Activated T-helper 1 cell treated with anti-CD3 and anti-CD28 coated beads, Interleukin-2, amount 50 U/mL, for 16 hours (primary cell): ENCODE results near the gene CNDP2.

Experiments
- DNase-seq, 2 donors: peaks; one replicate each; pipeline ENCODE4 v3.0.0-alpha.2; 2020; ENCODE audit warnings: low read depth in 1 of 2, low spot score in 1 of 2

CNDP2 gene

DNA sequence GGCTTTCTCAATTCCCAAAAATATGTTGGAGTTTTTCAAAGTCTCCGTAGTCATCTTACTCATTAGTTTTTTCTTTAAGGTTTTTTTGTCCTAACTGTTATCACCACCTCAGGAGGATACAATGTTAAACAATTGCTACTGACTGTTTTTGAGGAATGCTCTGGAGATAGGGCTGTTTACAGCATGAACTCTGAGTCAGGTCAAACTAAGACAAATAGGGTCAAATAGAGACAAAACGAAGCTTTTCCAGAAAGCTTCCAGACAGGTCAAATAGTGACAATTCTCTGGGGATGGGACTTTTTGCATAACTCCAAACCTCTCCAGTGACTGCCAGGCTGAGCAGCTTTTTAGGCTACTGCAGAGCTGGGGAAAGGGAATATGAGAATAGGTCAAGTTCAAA, 23.9 kb upstream of the CNDP2 start:
- DNase-seq = no peak

DNA sequence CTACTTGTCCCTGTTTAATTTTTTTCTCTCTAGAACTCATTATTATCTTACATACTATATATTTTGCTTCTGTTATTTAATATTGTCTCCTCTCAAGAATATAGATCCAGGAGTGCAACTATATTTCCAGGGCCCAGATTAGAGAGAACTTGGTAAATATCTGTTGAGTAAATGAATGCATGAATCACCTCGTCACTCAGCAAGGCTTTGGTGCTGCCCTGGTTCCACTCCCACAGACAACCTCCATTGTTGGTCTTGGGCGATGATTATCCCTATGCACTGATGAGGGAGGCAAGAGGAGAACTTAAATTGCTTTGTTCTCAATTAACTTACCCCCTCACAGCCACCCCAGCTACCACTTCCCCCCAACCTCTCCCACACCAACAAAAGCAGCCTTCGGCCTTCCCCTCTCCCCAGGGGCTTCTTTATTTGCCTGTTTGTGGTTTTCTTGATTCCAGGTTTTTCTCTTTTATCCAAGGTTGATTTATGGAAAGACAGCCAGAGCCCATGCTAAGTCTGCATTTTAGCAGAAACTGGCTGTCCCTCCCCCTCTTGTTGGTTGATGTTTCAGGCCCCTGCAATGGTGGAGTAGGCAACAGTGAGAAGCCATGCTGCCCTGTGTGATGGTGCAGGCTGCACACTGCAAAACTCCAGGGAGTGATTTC, 22.1 kb upstream of the CNDP2 start:
- DNase-seq = no peak

DNA sequence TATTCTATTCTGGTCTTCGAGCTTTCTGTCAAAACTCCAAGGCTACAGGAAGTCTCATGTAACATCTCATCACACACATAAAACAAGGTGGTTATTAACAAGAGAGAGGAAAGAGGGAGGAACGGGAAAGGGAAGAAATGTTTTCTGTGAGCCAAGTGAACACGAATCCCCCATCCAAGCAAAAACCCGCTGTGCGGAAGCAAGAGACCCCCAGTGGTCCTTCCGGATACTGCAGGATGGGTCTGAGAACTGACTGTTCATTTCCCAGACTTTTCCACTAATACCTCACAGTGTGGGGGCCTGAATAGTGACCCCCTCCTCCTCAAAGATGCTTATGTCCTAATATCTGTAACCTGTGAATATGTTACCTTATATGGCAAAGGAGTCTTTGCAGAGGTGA, 20.0 kb upstream of the CNDP2 start:
- DNase-seq = no peak

DNA sequence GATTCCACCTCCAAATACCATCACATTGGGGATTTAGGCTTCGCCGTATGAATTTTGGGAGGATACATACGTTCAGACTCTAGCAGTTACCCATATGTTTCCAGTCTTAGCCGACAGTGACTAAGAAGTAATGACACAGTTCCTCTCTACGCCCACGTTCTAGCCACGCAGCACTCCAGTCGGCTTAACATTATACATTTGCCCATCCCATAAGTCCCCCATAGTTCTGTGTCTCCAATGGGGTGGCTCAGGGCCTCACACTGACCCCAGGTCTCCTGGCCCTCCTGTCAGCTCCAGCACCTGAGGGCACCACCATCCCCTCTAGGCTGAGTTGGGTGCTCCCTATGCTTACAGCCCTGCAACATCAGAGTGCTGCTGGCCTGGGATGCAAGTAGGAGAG, 18.4 kb upstream of the CNDP2 start:
- DNase-seq = no peak

DNA sequence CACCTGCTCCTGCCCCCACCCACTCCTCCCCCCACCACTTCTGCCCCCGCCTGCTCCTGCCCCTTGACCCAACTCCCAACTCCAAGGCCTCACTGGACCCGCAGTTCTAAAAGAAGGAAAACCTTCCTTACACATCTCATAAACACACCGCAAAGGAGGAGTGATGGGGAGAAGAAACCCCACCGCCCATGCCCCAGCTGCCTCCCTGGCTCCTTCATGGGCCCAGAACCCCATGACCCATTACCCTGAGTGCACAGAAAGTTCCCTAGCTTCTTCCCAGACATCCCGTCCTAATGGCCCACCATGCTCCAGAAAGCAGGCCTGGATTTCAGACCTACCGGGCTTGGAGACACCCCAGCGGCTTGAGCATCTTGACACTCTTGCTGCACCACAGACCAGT, 17.8 kb upstream of the CNDP2 start:
- DNase-seq = no peak

DNA sequence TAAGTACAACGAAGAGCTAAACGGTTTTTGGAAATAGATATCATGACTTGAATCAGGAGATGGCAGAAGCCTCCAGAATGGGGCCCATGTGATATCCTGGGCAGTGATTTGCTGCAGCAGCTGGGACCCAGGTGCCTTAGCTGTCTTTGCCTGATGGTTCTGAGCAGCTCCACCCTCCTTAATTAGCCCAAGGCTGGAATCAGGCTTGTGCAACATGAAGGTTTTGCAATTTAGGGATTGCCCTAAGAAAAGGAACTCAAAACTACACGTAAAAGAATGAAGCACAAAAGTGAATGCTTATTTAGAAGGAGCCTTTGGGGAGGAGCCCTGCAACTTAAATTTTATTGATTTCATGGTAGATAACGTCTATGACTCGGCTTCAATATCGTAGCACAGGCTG, 17.3 kb upstream of the CNDP2 start:
- DNase-seq = no peak

DNA sequence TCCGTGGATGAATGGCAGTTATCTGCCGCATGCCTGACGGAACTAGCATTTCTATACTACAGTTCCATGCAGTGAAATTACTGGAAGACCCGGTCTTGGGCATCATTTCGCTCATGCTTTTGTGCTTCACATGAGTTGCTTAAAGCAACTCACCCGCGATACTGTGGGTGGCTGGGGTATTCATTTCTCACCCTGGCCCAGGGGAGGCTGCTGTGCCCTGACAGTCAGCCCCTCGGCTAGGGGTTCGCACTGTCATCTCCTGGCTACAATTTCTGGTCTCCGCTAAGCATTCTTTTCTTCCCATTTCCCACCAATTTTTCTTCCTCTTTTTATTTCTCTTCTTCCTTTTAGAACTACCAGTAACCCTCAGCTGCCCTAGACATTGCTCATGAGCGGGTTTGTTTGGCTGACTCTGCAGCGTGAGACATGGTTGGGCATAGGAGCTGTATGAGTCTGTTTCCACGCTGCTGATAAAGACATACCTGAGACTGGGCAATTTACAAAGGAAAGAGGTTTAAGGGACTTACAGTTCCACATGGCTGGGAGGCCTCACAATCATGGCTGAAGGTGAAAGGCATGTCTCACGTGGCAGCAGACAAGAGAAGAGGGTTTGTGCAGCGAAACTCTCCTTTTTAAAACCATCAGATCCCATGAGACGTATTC, 16.5 kb upstream of the CNDP2 start:
- no peak for DNase-seq

DNA sequence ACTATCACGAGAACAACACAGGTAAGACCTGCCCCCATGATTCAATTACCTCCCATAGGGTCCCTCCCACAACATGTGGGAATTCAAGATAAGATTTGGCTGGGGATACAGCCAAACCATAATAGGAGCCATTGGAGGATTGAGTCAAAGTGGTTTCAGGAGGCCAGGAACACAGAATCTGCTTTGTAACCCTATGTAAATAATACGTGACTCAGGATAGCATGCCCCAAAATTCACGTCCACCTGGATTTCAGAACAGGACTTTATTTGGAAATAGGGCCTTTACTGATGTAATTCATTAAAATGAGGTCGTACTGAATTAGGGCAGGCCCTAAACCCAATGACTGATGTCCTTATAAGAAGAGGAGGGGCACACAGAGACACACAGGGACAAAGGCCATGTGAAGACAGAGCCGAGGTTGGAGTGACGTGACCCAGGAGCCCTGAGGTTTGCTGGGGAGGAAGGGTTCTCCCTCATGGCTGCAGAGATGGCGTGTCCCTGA, 16.0 kb upstream of the CNDP2 start:
- no peak for DNase-seq

DNA sequence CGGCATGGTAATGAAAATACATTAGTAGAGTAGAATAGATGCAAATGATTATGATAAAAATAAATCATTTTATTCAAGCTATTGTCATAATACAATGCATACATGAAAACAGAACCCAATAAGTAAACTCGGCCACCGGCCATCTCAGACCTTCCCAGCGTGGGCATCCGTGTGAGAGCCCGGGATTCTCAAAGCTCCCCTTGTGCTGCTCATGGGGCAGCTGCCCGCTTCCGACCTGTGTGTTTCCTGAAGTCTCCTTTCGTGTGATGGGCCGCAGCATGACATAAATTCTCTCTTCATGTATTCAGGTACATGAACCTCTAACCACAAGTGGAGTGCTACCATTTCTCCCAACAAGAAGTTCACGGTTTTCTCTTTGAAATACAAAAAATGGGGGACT, 13.5 kb upstream of the CNDP2 start:
- DNase-seq = no peak

DNA sequence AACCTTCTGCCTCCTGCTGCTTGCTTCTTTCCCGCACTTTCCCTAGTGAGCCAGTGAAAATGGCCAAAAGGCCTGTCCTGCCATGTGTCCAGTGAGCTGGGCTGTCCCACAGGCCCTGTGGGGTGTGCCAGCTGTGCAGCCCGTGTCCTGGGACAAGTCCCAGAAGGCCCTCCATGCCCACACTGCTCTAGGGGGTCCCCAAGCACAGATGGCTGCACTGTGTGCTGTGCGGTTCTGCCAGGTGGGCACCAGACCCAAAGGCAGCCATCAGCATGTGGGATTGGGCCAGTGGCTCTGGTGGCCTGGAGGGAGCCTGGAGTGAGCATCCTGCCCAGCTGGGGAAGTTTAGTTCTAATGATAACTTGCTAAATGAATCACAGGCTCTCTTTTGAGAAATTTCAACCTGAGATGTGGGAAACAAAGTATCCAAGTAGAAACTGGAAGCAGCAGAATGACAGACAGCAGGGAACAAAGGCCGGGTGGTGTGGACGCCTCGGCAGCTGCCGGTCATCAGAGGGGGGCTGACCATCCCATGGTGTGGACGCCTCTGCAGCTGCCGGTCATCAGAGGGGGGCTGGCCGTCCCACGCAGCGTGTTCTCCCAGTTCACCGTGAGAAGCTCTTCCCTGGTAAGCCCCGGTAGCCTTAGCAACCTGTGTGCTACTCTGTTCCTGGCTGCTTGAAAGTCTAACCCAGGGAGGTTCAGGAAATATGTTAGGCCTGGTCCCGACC, 9.9 kb upstream of the CNDP2 start:
- no peak for DNase-seq

DNA sequence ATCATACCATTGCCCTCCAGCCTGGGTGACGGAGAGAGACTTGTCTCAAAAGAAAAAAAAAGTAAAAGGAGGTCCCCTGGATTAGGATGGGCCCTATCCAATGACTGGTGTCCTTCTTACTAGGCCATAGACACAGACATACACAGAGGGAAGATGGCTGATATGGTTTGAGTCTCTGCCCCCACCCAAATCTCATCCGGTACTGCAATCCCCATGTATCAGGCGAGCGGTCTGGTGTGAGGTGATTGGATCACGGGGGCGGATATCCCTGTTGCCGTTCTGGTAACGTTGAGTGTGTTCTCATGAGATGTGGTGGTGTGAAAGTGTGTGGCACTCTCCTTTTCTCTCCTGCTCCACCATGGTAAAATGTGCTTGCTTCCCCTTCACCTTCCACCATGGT, 7.8 kb upstream of the CNDP2 start:
- no peak for DNase-seq

DNA sequence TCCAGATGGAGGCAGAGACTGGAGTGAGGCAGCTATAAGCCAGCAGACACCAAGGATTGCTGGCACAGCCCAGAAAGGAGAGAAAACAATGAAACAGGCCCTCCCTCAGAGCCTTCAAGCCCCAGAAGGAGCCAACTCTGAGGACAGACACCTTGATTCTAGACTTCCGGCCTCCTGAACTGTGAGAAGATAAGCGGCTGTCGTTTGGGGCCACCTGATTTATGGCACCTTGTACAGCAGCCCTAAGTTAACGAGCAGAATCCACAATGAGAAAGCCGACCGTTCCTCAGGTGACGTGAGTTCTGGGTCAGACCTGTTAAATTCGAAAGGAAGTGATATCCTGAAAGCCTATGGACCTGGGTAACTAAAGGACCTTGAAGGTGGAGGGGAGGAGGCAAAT, 7.3 kb upstream of the CNDP2 start:
- no peak for DNase-seq

DNA sequence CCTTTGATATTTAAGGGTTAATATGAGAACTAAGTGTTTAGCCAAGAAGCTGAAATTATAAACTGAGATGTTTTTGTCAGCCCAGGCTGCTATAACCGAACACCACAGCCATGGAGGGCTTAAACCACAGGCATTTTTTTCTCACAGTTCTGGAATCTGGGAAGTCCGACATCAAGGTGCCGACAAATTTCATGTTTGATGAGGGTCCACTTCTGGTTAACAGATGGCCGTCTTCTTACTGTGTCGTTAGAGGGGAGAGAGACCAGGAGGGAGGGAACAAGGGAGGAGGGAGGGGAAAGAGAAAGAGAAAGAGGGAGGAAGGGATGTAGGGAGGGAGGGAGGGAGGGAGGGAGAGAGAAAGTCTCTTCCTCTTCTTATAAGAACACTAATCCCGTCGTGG, 6.5 kb upstream of the CNDP2 start:
- no peak for DNase-seq

DNA sequence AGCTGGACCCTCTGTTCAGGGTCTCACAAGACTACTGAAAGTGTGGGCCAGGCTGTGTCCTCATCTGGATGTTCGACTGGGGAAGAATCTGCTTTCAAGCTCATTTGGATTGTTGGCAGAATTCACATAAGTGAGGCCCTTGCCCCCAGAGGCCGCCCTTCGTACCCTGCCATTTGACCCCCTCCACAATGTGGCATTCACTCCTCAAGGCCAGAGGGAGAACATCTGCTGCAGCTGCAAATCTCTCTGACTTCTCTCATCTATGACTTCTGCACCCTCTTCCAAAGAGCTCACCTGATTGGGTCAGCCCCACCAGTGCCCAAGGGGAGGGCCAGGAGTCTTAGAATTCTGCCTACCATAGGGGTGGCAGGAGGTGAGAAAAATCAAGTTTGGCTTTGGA, 3.9 kb upstream of the CNDP2 start:
- DNase-seq = no peak

DNA sequence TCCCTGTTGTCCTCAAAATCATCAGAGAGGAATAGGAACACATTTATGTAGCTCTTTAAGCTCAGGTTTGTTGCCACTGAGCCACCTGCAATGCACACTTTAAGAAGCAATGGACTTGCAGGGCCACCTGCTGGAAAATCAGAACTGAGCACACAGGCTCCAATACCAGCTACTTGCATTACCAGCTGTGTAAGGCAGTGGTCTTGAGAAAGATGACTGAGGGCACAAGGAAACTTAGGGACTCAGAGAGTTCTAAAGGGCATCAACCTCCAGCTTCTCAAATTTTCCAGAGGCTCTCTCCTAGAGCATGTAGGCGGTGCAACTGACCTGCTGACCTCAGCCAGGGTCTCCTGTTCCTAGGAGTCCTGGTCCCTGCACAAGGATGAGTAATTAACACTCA, 2.5 kb upstream of the CNDP2 start:
- peak; percentile 18 to 28 for DNase-seq

DNA sequence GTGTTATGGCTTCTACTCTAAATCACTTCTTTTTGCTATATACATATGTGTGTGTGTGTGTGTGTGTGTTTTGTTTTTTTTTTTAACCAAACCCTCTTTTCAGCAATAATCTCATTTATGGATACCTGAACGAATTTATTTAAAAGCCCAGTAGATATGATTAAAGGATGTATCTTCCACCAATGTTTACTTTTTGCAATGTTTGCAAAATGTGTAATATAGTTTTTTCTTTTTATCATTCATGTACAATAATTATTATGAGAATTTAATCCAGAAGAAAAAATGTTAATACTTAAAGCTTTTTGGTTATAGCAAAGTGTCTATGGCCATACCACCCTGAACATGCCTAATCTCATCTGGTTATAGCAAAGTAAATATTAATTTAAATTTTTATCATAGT, 1.6 kb upstream of the CNDP2 start:
- DNase-seq = no peak

DNA sequence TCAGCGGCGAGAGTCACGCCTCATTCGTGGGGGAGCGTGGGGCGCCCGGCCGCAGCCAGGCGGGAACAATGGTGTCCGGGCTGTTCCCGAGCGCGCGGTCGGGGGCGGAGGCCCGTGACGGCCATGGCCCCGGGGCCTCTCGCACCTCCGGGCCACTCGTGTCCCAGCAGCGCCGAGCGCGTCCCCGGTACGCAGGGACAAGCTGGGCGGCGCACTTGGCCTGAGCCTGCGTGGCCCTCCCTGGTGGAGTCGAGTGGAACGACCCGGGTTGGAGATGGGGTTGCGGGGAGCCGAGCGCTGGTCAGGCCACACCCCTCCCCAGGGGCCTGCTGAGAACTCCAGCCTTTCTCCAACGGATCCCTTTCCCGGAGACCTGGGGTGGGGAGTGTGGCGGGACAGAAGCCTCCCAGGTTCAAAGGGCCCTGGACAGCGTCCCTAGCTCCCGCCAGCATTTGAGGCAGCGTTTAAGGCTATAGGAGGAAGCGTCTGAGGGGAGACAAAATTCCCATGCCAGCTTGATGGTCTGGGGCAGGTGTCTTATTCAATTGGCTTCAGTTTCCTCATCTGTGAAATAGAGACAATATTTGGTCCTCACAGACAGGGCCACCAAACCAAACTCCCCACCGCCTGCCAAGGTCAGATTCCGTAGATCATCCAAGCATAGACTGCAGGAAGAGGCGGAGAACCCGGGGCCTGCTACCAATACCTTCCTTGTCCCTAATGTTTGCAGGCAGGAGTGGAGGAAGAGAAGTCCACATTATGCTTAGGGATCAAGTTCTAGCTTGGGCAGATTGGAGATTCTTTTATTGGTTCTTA, 553 bp downstream of the CNDP2 start:
- peak in 1 of 2 donors; percentile 32 for DNase-seq

DNA sequence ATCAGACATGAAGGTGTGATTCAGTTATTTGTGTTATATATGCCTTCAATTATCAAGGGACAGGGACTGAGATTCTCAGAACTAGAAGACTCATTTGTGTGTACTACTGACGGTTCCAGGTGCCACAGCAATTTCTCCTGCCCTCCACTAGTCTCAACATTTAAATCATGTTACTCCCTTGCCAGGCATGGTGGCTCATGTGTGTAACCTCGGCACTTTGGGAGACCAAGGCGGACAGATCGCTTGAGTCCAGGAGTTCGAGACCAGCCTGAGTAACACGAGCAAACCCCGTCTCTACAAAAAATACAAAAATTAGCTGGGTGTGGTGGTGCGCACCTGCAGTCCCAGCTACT, 1.1 kb downstream of the CNDP2 start:
- no peak for DNase-seq

DNA sequence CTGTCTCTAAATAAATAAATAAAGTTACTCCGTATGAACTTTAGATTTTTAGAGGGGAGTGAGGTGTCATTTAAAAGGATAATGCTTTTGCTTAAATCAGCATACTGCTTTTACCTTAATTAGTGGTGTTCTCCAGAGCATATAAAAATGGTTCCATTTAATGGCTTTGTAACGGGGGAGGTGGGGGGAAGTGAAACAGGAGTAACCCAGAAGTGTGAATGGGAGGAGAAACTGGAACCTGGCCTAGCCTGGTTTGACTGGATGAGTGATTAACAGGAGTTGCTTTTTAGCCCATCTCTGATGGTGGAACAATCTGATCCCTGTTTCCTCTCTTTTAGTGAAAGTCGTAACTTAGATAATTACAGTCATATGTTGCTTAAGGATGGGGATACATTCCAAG, 1.6 kb downstream of the CNDP2 start:
- no peak for DNase-seq

DNA sequence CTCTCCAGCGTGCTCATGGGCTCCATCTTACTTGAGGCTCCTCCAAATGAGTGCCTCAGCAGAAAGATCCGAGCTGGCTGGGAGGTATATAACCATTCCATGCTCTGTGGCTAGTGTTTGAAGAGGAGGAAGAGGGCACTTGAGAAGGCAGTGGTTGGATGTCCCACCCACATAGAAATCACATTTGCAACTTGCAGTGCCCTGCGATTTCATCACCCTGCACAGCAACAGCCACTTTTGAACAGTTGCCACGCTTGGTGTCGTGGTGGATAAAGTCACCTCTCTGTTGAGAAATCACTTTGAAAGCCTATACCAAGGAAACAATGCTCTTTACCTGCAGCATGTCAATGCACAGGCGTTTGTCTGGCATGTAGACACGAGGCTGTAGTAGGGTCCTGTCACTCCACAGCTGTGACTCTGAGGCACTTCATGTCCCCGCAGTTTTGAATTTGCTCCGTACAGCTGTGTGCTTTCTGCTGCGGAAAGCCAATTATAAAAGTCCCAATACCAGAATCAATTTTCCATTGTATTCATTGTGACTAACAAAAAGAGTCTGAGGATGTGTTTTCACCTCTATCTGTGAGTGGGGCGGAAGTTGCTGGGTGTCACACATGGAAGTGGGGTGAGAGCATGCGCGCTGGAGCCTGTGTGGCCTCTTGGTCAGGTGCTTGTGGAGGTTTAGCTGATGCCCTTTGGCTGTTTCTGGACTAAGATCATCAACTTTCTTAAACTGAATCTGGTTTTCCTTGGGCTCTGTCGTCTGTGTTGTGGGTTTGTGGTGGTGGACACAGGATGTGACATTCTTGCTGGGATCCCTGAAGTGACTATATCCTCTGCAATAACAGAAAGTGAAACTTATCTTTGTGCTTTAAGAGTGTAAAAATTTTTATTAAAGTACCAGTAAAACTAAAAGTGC, 2.8 kb downstream of the CNDP2 start:
- peak; percentile 52 to 63 for DNase-seq

DNA sequence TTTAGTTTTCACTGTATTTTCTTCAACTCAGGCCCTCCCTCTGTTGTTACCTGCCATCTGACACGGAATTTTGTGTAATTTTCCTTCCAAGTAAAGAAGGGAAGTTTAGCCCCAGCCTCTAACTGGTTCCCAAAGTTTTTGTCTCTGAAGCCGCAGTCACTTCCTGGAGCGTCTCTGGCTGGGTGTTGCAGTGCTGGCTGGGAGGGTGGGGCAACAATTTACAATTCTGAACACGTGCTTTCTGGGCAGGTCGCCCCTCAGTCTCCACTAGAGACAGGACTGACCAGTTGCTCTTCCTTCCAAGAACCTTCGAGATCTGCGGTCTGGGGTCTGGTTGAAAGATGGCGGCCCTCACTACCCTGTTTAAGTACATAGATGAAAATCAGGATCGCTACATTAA, 3.5 kb downstream of the CNDP2 start:
- no peak for DNase-seq
